K562 (cell line): ENCODE results near the gene THBS1. TPM values are rescaled to one million over a fixed set of nuclear protein-coding genes. Genes with fewer than 3 reads are reported as not detected.

ENCODE experiments used
- ATAC-seq: fragments of 200-7000 bp; cut with Tn5 transposase; 3 replicates; pipeline ENCODE4 v1.9.1; 2020; ENCODE audit warnings: moderate library complexity
- BruUV-seq: library from RNA; stranded (reverse); fragments of 400-500 nt; replicated peaks from 2 replicates; lab custom pipeline; 2021; lab: Mats Ljungman, UMichigan
- CTCF ChIA-PET: fragments of 300-600 bp; formaldehyde crosslinking; extraction: SDS; loops from one replicate; lab custom pipeline; 2021; ENCODE audit warnings: low intra/inter-chr PET ratio; lab: Yijun Ruan, JAX
- POLR2A ChIA-PET: fragments of 300-600, 350-650 bp; sonication (Branson Sonifier 250); formaldehyde crosslinking; extraction: SDS; loops from one replicate; lab custom pipeline; 2021; ENCODE audit warnings: antibody characterized with exemption, inconsistent platforms; lab: Yijun Ruan, JAX
- DNase-seq, 4 experiments: peaks; one replicate each; pipeline versions ENCODE4 v3.0.0 to v3.0.0-alpha.2; 2011 to 2018; ENCODE audit warnings: low spot score in 3 of 4, mixed read lengths in 3 of 4; ENCODE audit errors: extremely low read depth in 1 of 4
- FAIRE-seq: peaks from 2 replicates; lab custom pipeline; 2011; peaks lifted over from hg19 to GRCh38; lab: Jason Lieb, UNC
- H2AFZ ChIP-seq: 2 replicates; pipeline ENCODE4 v1.6.0; 2011; ENCODE audit warnings: low read depth, low read length, control low read depth, inconsistent platforms
- H3K27ac ChIP-seq: fragments of 200-600 bp; 3 replicates; pipeline ENCODE4 v1.8.0; 2011; ENCODE audit warnings: low read depth, mild to moderate bottlenecking, control low read depth, inconsistent platforms, low read length, moderate library complexity, mixed read lengths; ENCODE audit errors: extremely low read depth
- H3K27me3 ChIP-seq, 2 experiments: fragments of 300-600 bp in 1 of 2; 2 replicates in 1 of 2; 3 replicates in 1 of 2; pipeline versions ENCODE4 v1.6.0 to v1.8.0; 2011; ENCODE audit warnings: inconsistent platforms in 2 of 2, low read length in 2 of 2, mild to moderate bottlenecking in 1 of 2, mixed read lengths in 1 of 2, moderate library complexity in 1 of 2; ENCODE audit not compliant: control insufficient read depth in 2 of 2, insufficient read depth in 2 of 2
- H3K36me3 ChIP-seq: fragments of 300-600 bp; 3 replicates; pipeline ENCODE4 v1.8.0; 2011; ENCODE audit warnings: mild to moderate bottlenecking, low read length, inconsistent platforms; ENCODE audit not compliant: control insufficient read depth, insufficient read depth
- H3K4me1 ChIP-seq, 2 experiments: fragments of 200-600 bp in 1 of 2; replicated peaks in 1 of 2; 2 replicates in 1 of 2; 3 replicates in 1 of 2; pipeline versions ENCODE4 v1.5.1 to v1.8.0; 2011; ENCODE audit warnings: inconsistent platforms in 2 of 2, low read length in 2 of 2, mild to moderate bottlenecking in 1 of 2, mixed read lengths in 1 of 2, moderate library complexity in 1 of 2; ENCODE audit not compliant: control insufficient read depth in 2 of 2, insufficient read depth in 2 of 2
- H3K4me2 ChIP-seq: 2 replicates; pipeline ENCODE4 v1.6.1; 2011; ENCODE audit warnings: low read length, control low read depth, inconsistent platforms, mixed read lengths; ENCODE audit not compliant: insufficient read depth
- H3K4me3 ChIP-seq: fragments of 200-600 bp; sonication (generic), shearing (Covaris generic); 2 replicates; pipeline ENCODE4 v1.5.1; 2016; ENCODE audit warnings: control low read depth, inconsistent platforms
- H3K79me2 ChIP-seq: fragments of 200-600 bp; 3 replicates; pipeline ENCODE4 v1.8.0; 2011; ENCODE audit warnings: low read length, inconsistent platforms; ENCODE audit not compliant: control insufficient read depth, insufficient read depth
- H3K9ac ChIP-seq, 2 experiments: 2 replicates each; pipeline versions ENCODE4 v1.6.0 to v1.6.1; 2011; ENCODE audit warnings: low read depth in 2 of 2, low read length in 2 of 2, control low read depth in 1 of 2, inconsistent platforms in 1 of 2, mild to moderate bottlenecking in 1 of 2, mixed read lengths in 1 of 2; ENCODE audit not compliant: insufficient read depth in 1 of 2
- H3K9me1 ChIP-seq: one replicate; pipeline ENCODE4 v1.6.0; 2011; ENCODE audit warnings: inconsistent platforms, mild to moderate bottlenecking, low read length, moderate library complexity; ENCODE audit not compliant: control insufficient read depth, insufficient read depth
- H3K9me3 ChIP-seq: replicated peaks from 2 replicates; pipeline ENCODE4 v1.5.1; 2011; ENCODE audit warnings: low read depth, low read length, inconsistent platforms; ENCODE audit not compliant: control insufficient read depth, insufficient read depth
- H4K20me1 ChIP-seq: replicated peaks from 2 replicates; pipeline ENCODE4 v1.6.1; 2011; ENCODE audit warnings: low read length, inconsistent platforms, mixed read lengths; ENCODE audit not compliant: control insufficient read depth, insufficient read depth
- CBX3 ChIP-seq, 2 experiments: IDR thresholded peaks; 1 replicate in 1 of 2; 2 replicates in 1 of 2; pipeline ENCODE4 v1.6.1; 2012; ENCODE audit warnings: inconsistent platforms in 2 of 2, low read length in 2 of 2, borderline replicate concordance in 1 of 2, control low read depth in 1 of 2
- DACH1 ChIP-seq: fragments of 450-650 bp; IDR thresholded peaks from 2 replicates; pipeline ENCODE4 v1.6.1; 2018; ENCODE audit not compliant: partially characterized antibody
- ESRRB ChIP-seq: fragments of 250-450 bp; sonication (Bioruptor Pico); IDR thresholded peaks from 2 replicates; pipeline ENCODE4 v1.5.0; 2020; ENCODE audit warnings: mild to moderate bottlenecking, moderate library complexity, borderline replicate concordance
- KLF13 ChIP-seq: fragments of 450-650 bp; IDR thresholded peaks from 2 replicates; pipeline ENCODE4 v1.6.1; 2016; ENCODE audit warnings: missing genetic modification characterization, low read depth, mild to moderate bottlenecking, missing compliant biosample characterization, moderate library complexity, borderline replicate concordance
- MBD2 ChIP-seq: sonication (generic); IDR thresholded peaks from 2 replicates; pipeline ENCODE4 v1.6.1; 2016; ENCODE audit warnings: low read depth, borderline replicate concordance
- MTA1 ChIP-seq: fragments of 450-650 bp; IDR thresholded peaks from 2 replicates; pipeline ENCODE4 v1.6.1; 2017; ENCODE audit warnings: borderline replicate concordance
- MTA3 ChIP-seq: fragments of 450-650 bp; formaldehyde crosslinking; IDR thresholded peaks from 2 replicates; pipeline ENCODE4 v1.6.1; 2017; ENCODE audit warnings: mild to moderate bottlenecking, borderline replicate concordance
- POLR2G ChIP-seq: fragments of 200-400 bp; formaldehyde crosslinking; IDR thresholded peaks from 2 replicates; pipeline ENCODE4 v1.6.1; 2017; ENCODE audit warnings: low read depth, mild to moderate bottlenecking, antibody characterized with exemption, low read length, moderate library complexity
- RBM39 ChIP-seq: fragments of 200-400 bp; formaldehyde crosslinking; optimal IDR thresholded peaks from 2 replicates; pipeline ENCODE3; 2018; ENCODE audit warnings: low read depth, low read length
- SMARCE1 ChIP-seq: fragments of 450-650 bp; IDR thresholded peaks from 2 replicates; pipeline ENCODE4 v1.7.1; 2016; ENCODE audit warnings: mild to moderate bottlenecking
- SMC3 ChIP-seq: conservative IDR thresholded peaks from 2 replicates; pipeline ENCODE4 v1.6.1; 2011; ENCODE audit warnings: low read depth, low read length, improper control_type of control experiment; ENCODE audit not compliant: insufficient read depth
- SP1 ChIP-seq: sonication (generic); formaldehyde crosslinking; IDR thresholded peaks from 2 replicates; pipeline ENCODE4 v1.8.1; 2022; ENCODE audit warnings: mild to moderate bottlenecking, missing genetic modification reagents
- ZNF174 ChIP-seq: fragments of 250-450 bp; sonication (Bioruptor Pico); IDR thresholded peaks from 2 replicates; pipeline ENCODE4 v1.4.0; 2020; ENCODE audit warnings: mild to moderate bottlenecking
- ZNF224 ChIP-seq: sonication (generic); formaldehyde crosslinking; IDR thresholded peaks from 2 replicates; pipeline ENCODE4 v1.8.0; 2022; ENCODE audit warnings: mild to moderate bottlenecking, missing genetic modification reagents
- ZNF23 ChIP-seq: fragments of 250-450 bp; sonication (Bioruptor Pico); IDR thresholded peaks from 2 replicates; pipeline ENCODE4 v1.4.0; 2020; ENCODE audit warnings: mild to moderate bottlenecking
- ZNF316 ChIP-seq: fragments of 450-650 bp; IDR thresholded peaks from 2 replicates; pipeline ENCODE4 v1.6.1; 2016
- WGBS: fragments of 100-300 bp; shearing (Covaris generic); methylation state at CpG from one replicate; pipeline ENCODE4 v1.1.6; 2016; ENCODE audit warnings: low coverage, mixed read lengths; ENCODE audit not compliant: insufficient coverage; ENCODE audit errors: missing lambda C conversion rate; 5-methylcytosine and 5-hydroxymethylcytosine counted together
- in situ Hi-C: fragments of 300-500 bp; cut with MboI; formaldehyde crosslinking; loops from 4 replicates; pipeline ENCODE4 v1.15.0; 2018; ENCODE audit warnings: inconsistent platforms, mixed read lengths
- intact Hi-C: fragments of 100-400 bp; cut with micrococcal nuclease; formaldehyde crosslinking; loops from 2 replicates; pipeline ENCODE4 v1.14.2; 2022
- polyA plus RNA-seq, 8 experiments: library from polyadenylated mRNA; depleted of rRNA in 4 of 8; stranded (reverse) in 5 of 8; unstranded in 3 of 8; fragments of >200 nt; fragmentation: Nextera tagmentation in 2 of 8; fragmentation: Illumina TruSeq in 1 of 8; extraction: Ambion mirVana in 2 of 8; extraction: Trizol in 1 of 8; gene quantifications; 2 replicates each; pipeline versions ENCODE4 v1.2.1 to v1.2.3, GENCODE V29; 2011 to 2014; ENCODE audit warnings: inconsistent platforms in 1 of 8, missing spikeins in 1 of 8
- total RNA-seq, 7 experiments: library from RNA; depleted of rRNA in 6 of 7; stranded (reverse); fragments of >200 nt in 6 of 7; fragmentation: Illumina TruSeq in 2 of 7; extraction: Trizol in 2 of 7; gene quantifications; 2 replicates each; pipeline versions ENCODE4 v1.2.1 to v1.2.3, GENCODE V29; 2011 to 2021; ENCODE audit warnings: low replicate concordance in 1 of 7
- TF ChIP-seq, protein P1 (sequence below): fragments of 450-650 bp; formaldehyde crosslinking; IDR thresholded peaks from 2 replicates; pipeline ENCODE4 v1.4.0; 2022; ENCODE audit warnings: missing genetic modification characterization
- TF ChIP-seq, protein P2 (sequence below): fragments of 450-650 bp; formaldehyde crosslinking; IDR thresholded peaks from 2 replicates; pipeline ENCODE4 v1.4.0; 2020; ENCODE audit warnings: mild to moderate bottlenecking, moderate library complexity
- TF ChIP-seq, protein P3 (sequence below): fragments of 250-450 bp; sonication (Bioruptor Pico); IDR thresholded peaks from 2 replicates; pipeline ENCODE4 v1.5.0; 2021

Gene THBS1
- total and polyA plus RNA-seq, 9 of the 15 experiments (the other 6 are each of a cell fraction or from before 2014, with no cell fraction given) = 0.04 to 1.3 (median 0.40) TPM

DNA sequence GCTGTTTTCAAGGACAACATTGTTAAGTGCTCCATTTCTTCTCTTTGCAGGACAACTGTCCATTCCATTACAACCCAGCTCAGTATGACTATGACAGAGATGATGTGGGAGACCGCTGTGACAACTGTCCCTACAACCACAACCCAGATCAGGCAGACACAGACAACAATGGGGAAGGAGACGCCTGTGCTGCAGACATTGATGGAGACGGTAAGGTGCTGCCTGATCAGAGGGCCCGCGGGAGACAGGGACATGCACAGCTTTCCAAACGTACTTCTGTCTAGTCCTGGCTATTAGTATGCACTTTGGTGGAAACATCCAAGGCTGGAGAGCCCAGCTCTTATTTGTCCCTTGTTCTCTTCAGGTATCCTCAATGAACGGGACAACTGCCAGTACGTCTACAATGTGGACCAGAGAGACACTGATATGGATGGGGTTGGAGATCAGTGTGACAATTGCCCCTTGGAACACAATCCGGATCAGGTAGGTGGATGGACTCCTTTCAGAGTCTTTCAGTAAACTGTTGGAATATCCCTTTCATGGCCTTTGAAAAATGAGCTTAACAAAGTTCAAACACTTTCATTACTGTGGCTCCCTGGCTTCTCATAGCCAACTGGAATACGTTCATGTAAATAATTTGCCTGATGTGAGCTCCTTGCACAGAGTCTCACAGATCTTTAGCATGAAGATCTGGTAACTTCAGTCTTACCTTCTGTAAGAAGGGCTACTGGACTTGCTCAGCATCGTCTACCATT is 10.4 kb downstream of the THBS1 start:
- H4K20me1 ChIP-seq = no peaks in the 10 kb centered on the region
- no peak overlapping the region for H3K4me2 ChIP-seq
- ATAC-seq (no peak), FAIRE-seq (no peak), DNase-seq (no peak)
- no peak overlapping the region for H3K27ac ChIP-seq
- H3K4me3 ChIP-seq = no peak overlapping the region
- under 1% methylated on average over 11 of the region's 11 CpGs for WGBS
- intact Hi-C loops = no loop called here
- no peaks in the 10 kb centered on the region for H3K36me3 ChIP-seq
- H3K9me3 ChIP-seq = no peaks in the 10 kb centered on the region
- H3K9ac ChIP-seq = no peak overlapping the region
- no peaks in the 10 kb centered on the region; a peak in 1 of 5 replicates for H3K4me1 ChIP-seq
- in situ Hi-C loops = loop anchor here (25.0 kb wide), 1 partner anchor 779 kb away; no protein-coding TSS in a partner anchor
- no TSS peak for BruUV-seq
- TF ChIP-seq ZNF224 (CRISPR knock-in tag) = no peak
- TF ChIP-seq MBD2 = no peak
- no peak for TF ChIP-seq KLF13 (tag)
- no peak for TF ChIP-seq SP1 (CRISPR knock-in tag)
- no peak for TF ChIP-seq ZNF174
- TF ChIP-seq SMC3 = no peak
- no peak for TF ChIP-seq DACH1
- TF ChIP-seq ZNF23 (CRISPR knock-in tag) = no peak
- no peak for TF ChIP-seq ZNF316
- no peak for TF ChIP-seq MTA1
- TF ChIP-seq, protein P1, sequence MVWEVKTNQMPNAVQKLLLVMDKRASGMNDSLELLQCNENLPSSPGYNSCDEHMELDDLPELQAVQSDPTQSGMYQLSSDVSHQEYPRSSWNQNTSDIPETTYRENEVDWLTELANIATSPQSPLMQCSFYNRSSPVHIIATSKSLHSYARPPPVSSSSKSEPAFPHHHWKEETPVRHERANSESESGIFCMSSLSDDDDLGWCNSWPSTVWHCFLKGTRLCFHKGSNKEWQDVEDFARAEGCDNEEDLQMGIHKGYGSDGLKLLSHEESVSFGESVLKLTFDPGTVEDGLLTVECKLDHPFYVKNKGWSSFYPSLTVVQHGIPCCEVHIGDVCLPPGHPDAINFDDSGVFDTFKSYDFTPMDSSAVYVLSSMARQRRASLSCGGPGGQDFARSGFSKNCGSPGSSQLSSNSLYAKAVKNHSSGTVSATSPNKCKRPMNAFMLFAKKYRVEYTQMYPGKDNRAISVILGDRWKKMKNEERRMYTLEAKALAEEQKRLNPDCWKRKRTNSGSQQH (CRISPR knock-in tag) = no peak
- TF ChIP-seq SMARCE1 = no peak
- TF ChIP-seq RBM39 = no peak
- TF ChIP-seq ESRRB (CRISPR knock-in tag) = no peak
- no peak for TF ChIP-seq POLR2G
- no peak for TF ChIP-seq CBX3 (IDR thresholded peaks at IDR 0.05; ENCODE audit: borderline replicate concordance in 1 of 2, low read length in 2 of 2)
- TF ChIP-seq, protein P2, sequence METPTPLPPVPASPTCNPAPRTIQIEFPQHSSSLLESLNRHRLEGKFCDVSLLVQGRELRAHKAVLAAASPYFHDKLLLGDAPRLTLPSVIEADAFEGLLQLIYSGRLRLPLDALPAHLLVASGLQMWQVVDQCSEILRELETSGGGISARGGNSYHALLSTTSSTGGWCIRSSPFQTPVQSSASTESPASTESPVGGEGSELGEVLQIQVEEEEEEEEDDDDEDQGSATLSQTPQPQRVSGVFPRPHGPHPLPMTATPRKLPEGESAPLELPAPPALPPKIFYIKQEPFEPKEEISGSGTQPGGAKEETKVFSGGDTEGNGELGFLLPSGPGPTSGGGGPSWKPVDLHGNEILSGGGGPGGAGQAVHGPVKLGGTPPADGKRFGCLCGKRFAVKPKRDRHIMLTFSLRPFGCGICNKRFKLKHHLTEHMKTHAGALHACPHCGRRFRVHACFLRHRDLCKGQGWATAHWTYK (CRISPR knock-in tag) = no peak
- TF ChIP-seq, protein P3, sequence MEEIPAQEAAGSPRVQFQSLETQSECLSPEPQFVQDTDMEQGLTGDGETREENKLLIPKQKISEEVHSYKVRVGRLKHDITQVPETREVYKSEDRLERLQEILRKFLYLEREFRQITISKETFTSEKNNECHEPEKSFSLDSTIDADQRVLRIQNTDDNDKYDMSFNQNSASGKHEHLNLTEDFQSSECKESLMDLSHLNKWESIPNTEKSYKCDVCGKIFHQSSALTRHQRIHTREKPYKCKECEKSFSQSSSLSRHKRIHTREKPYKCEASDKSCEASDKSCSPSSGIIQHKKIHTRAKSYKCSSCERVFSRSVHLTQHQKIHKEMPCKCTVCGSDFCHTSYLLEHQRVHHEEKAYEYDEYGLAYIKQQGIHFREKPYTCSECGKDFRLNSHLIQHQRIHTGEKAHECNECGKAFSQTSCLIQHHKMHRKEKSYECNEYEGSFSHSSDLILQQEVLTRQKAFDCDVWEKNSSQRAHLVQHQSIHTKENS (CRISPR knock-in tag) = no peak
- no peak for TF ChIP-seq MTA3
- no peaks in the 10 kb centered on the region for H3K9me1 ChIP-seq
- ChIA-PET CTCF (no interaction called here), POLR2A (interaction anchor here (1.3 kb wide), 1 partner anchor 16 kb away, joined by 4 read pairs; no protein-coding TSS in a partner anchor)
- no peak overlapping the region for H2AFZ ChIP-seq
- no peaks in the 10 kb centered on the region for H3K79me2 ChIP-seq
- H3K27me3 ChIP-seq = peaks cover 34 to 60% of the 10 kb centered on the region in 2 experiments
